Psoas muscle (tissue), 8 donors: ENCODE results near the gene SNX32. TPM values are rescaled to one million over a fixed set of nuclear protein-coding genes. Genes with fewer than 3 reads are reported as not detected.

Experiments used
- ATAC-seq, 4 donors: fragments of 200-7000 bp; cut with Tn5 transposase; one replicate each; pipeline ENCODE4 v1.9.1; 2020; ENCODE audit warnings: moderate library complexity in 3 of 4, mild to moderate bottlenecking in 2 of 4
- DNase-seq, 2 donors: peaks; one replicate each; pipeline ENCODE4 v3.0.0-alpha.2; 2020
- H3K27ac ChIP-seq: fragments of 200-600 bp; one replicate; pipeline ENCODE4 v1.8.0; 2022
- H3K27me3 ChIP-seq, 3 donors: fragments of 200-600 bp in 1 of 3; one replicate each; pipeline versions ENCODE4 v1.6.1 to v1.8.0; 2013 to 2022; ENCODE audit warnings: low read length in 2 of 3, mild to moderate bottlenecking in 2 of 3, moderate library complexity in 1 of 3; ENCODE audit not compliant: insufficient read depth in 3 of 3
- H3K36me3 ChIP-seq, 2 donors: fragments of 200-600 bp in 1 of 2; one replicate each; pipeline versions ENCODE4 v1.6.1 to v1.8.0; 2013 to 2022; ENCODE audit warnings: low read depth in 1 of 2, mild to moderate bottlenecking in 1 of 2, moderate library complexity in 1 of 2; ENCODE audit not compliant: insufficient read depth in 1 of 2
- H3K4me1 ChIP-seq: fragments of 200-600 bp; one replicate; pipeline ENCODE4 v1.8.0; 2022
- H3K4me3 ChIP-seq: fragments of 200-600 bp; one replicate; pipeline ENCODE4 v1.8.0; 2022; ENCODE audit warnings: mild to moderate bottlenecking
- H3K9me3 ChIP-seq: fragments of 200-600 bp; one replicate; pipeline ENCODE4 v1.8.0; 2022
- WGBS, 3 donors: extraction: QIAGEN DNeasy Blood & Tissue Kit; methylation state at CpG; one replicate each; pipeline versions ENCODE4 v1.1.6 to v1.1.7; 2013; 5-methylcytosine and 5-hydroxymethylcytosine counted together
- intact Hi-C, 2 donors: fragments of 100-400 bp; cut with DNase I; formaldehyde crosslinking; loops; one replicate each; pipeline versions ENCODE4 v1.11.0 to v1.14.2; 2022
- polyA plus RNA-seq, 3 donors: library from polyadenylated mRNA; stranded (reverse); fragments of 200-250 nt; gene quantifications; one replicate each; pipeline ENCODE4 v1.2.3, GENCODE V29; 2013
- total RNA-seq, 4 donors: library from RNA; stranded (reverse); fragmentation: NEBNext Ultra II Directional in 2 of 4; extraction: Animal tissue kit (Norgen Biotek cat#: 25700) in 2 of 4; gene quantifications; one replicate each; pipeline versions ENCODE4 v1.2.1 to v1.2.4, GENCODE V29; 2021 to 2023
- TF ChIP-seq, protein P1 (sequence below): fragments of 200-600 bp; IDR thresholded peaks from one replicate; pipeline ENCODE4 v1.8.0; 2022; ENCODE audit warnings: antibody characterized with exemption
- donor health status: healthy with polysubstance abuse.
- donor health status: DM: no; HTN: no; CAD: no; lungs with moderate emphysema.
- donor health status: Bipolar disorder and iron deficiency.
- donor health status: healthy.
- donor health status: DM: yes; HTN: yes; CAD: no.
- donor health status: DM: no; HTN: no; CAD: no.
- donor health status: DM: no; HTN: no; CAD: no.
- donor health status: DM: yes; HTN: yes; CAD: no.

SNX32 gene
- total and polyA plus RNA-seq, 7 donors = 0.05 to 0.20 TPM; not detected in 5

DNA sequence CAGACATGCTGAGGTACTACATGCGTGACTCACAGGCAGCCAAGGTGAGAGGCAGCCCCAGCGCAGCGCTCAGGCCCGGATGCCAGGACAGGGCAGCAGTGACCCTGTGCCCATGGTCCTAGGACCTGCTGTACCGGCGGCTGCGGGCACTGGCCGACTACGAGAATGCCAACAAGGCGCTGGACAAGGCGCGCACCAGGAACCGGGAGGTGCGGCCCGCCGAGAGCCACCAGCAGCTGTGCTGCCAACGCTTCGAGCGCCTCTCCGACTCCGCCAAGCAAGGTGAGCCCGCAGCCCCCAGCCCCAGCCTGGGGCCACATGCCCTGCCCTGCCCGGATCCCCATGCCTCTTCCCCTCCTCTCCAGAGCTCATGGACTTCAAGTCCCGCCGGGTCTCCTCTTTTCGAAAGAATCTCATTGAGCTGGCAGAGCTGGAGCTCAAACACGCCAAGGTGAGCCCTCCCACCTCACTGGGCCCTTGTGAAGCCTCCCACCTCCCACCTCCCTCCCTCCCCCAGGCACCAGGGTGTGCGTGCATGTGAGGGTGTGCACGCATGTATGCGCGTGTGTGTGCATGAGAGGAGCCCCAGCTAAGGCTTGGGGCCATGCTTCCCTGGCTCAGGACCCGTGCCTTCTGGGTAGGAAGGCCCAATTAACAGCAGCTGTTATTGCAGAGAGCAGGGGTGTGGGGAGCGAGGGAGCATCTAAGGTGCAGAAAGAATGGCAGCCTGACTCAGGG is 18.9 kb downstream of the SNX32 start:
- 93 to 95% (median 93%) methylated on average over 28 to 33 of the region's 33 CpGs for WGBS, 3 donors
- Histone ChIP-seq H3K27me3 (no peaks in the 10 kb centered on the region), H3K27ac (no peak overlapping the region), H3K4me3 (no peak overlapping the region), H3K9me3 (peaks cover 4% of the 10 kb centered on the region), H3K4me1 (peaks cover 7% of the 10 kb centered on the region), H3K36me3 (peaks cover 7 to 56% of the 10 kb centered on the region in 2 donors)
- intact Hi-C loops = no loop called here
- TF ChIP-seq, protein P1, sequence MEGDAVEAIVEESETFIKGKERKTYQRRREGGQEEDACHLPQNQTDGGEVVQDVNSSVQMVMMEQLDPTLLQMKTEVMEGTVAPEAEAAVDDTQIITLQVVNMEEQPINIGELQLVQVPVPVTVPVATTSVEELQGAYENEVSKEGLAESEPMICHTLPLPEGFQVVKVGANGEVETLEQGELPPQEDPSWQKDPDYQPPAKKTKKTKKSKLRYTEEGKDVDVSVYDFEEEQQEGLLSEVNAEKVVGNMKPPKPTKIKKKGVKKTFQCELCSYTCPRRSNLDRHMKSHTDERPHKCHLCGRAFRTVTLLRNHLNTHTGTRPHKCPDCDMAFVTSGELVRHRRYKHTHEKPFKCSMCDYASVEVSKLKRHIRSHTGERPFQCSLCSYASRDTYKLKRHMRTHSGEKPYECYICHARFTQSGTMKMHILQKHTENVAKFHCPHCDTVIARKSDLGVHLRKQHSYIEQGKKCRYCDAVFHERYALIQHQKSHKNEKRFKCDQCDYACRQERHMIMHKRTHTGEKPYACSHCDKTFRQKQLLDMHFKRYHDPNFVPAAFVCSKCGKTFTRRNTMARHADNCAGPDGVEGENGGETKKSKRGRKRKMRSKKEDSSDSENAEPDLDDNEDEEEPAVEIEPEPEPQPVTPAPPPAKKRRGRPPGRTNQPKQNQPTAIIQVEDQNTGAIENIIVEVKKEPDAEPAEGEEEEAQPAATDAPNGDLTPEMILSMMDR = no peak
- ATAC-seq (no peak), DNase-seq (no peak)

DNA sequence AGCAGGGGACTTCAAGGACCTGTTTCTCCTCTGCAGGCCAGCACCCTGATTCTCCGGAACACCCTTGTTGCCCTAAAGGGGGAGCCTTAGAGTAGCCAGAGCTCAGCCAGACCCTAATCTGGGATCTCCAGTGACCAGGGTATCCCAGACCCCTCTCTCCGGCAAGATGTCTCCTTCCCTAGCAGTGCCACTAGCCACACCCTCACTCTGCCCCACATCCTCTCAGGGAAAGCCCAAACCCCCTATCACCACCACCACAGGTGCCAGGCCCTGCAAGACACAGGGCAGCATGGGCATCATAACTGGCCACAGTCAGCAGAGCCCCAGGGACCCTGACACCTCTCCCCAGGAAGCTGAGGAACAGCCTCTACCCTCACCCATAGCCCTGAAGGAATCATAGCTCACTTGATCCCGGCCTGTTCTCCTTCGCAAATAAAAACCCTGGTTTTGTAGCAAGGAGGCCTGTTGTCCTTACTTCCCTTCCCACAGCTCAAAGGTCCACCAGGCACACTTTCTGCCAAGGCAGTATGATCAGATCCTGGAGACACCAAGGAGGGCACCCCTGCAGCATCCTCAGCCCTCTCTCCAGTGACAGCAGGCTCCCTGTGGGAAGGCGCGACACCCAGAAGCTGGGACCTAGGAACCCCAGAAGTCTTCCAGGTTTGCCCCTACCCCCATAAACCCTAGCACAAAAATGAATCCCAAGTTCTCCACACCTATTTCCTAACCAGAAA is 19.6 kb downstream of the SNX32 start:
- Histone ChIP-seq H3K4me3 (no peak overlapping the region), H3K27ac (no peak overlapping the region), H3K4me1 (peaks cover 7% of the 10 kb centered on the region), H3K27me3 (no peaks in the 10 kb centered on the region), H3K36me3 (peaks cover 7 to 56% of the 10 kb centered on the region in 2 donors), H3K9me3 (peaks cover 4% of the 10 kb centered on the region)
- no peak for ATAC-seq
- TF ChIP-seq, protein P1 = no peak
- no peak for DNase-seq
- intact Hi-C loops = no loop called here
- WGBS, 3 donors = 85 to 90% (median 88%) methylated on average over 6 of the region's 6 CpGs

DNA sequence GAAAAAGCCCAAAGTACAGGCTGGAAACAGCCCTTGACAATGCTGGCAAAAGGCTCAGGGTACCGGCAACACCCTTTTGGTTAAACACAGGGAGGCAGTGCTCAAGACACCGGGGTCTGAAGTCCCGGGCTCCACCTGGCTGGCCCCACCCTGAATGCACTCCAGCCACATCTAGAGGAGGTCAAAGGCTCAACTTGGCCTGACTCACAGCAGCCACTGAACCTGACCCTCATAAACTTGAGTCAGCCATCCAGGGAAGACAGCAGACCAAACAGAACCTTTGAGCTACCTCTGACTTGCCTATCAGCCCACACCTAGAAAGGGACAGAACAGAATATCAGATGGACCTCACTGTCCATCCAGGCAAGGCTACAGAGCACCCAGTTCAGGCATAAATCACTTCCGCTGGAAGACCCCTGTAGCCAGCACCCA is 20.4 kb downstream of the SNX32 start:
- Histone ChIP-seq H3K27ac (no peak overlapping the region), H3K9me3 (peaks cover 4% of the 10 kb centered on the region), H3K36me3 (peaks cover 7 to 56% of the 10 kb centered on the region in 2 donors), H3K27me3 (no peaks in the 10 kb centered on the region), H3K4me3 (no peak overlapping the region), H3K4me1 (peaks cover 7% of the 10 kb centered on the region)
- whole genome bisulfite sequencing, 3 donors = 82 to 89% (median 88%) methylated on average over 4 of the region's 4 CpGs
- TF ChIP-seq, protein P1 = no peak
- DNase-seq = no peak
- no peak for ATAC-seq
- intact Hi-C loops = no loop called here

DNA sequence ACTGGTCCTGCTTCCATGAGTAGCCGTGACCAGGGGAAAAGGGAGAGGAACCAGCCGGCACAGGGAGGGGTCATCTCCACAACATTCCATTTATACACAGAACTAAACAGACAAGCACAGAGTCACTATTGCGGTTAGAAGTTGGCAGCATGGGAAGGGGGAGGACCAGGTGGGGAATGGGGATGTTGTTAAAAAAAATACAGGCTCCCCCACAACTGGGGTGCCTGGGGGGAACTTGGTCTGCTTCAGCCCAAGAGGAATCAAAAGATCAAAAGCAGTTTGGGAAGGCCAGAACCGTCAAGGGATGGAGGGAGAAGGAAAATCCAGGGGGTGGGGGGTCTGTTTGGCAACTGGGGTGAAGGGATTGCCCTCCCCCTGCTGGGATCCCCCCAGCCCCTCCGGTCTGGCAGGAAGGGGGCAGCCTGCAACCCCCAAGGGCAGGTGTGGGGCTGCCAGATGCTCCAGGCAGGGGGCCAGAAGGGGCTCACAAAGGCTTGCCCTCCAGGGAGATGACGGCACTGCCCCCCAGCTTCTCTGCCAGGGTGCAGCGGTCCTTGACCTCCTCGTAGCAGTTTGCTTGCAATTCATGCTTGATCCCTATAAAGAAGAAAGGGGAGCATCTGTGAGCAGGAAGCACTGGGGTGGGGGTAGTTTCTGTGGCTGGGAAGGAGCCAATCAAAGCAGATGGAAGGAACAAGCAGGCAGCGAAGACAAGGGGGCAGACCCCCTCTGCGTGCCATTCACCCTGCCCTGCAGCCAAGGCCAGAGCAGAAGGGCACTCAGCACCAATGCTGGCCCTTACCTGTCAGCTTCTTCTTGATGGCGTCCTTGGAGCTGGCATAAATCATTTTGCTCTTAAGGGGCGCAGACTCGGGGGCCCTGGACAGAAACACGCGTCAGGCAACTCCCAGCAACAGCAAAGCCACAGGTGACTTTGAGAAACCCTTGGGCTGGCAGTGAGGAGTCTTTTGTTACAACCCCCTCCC is 21.4 kb downstream of the SNX32 start:
- no peak overlapping the region for H3K27ac ChIP-seq
- peaks cover 7 to 56% of the 10 kb centered on the region in 2 donors for H3K36me3 ChIP-seq
- 78 to 87% (median 80%) methylated on average over 15 of the region's 15 CpGs for WGBS, 3 donors
- DNase-seq = no peak
- intact Hi-C loops = no loop called here
- no peak overlapping the region for H3K4me3 ChIP-seq
- no peak for ATAC-seq
- H3K9me3 ChIP-seq = peaks cover 4% of the 10 kb centered on the region
- TF ChIP-seq, protein P1 = no peak
- H3K4me1 ChIP-seq = peaks cover 7% of the 10 kb centered on the region
- H3K27me3 ChIP-seq = no peaks in the 10 kb centered on the region
